GM18508 (cell line): ENCODE measurements around the gene SRRD.

ENCODE experiments used
- ATAC-seq: cut with Tn5 transposase; IDR thresholded peaks from one replicate; pipeline ENCODE4 v1.9.1; 2021; ENCODE audit warnings: moderate number of reproducible peaks; ENCODE audit not compliant: insufficient read depth, unreplicated experiment

The SRRD gene

DNA sequence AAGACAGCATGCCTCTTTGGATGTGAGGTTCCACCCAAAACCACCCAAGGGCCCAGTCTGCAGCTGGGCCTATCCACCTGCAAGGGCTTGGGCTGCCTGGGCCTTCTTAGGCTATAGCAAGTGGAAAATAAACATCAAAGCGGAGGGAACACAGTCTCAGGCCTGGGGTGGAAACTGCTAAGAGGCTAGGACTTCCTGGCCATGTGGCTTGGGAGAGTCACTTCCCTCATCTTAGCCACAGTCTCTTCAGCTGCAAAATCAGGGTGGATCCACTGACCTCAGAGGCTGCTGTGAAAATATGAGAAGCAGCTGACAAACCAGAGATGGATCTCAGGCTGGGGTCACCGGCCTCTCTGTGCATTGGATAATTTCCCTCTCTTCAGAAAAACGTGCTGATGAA, 59.2 kb downstream of the SRRD start:
- ATAC-seq, result no peak
